MM.1S (cell line): ENCODE measurements around the gene CACNG7.

ENCODE experiments used
- DNase-seq: peaks from one replicate; pipeline ENCODE4 v3.0.0-alpha.2; 2015
- H2AFZ ChIP-seq: fragments of 300-600 bp; sonication (generic); 2 replicates; pipeline ENCODE4 v1.6.0; 2016; ENCODE audit warnings: antibody characterized with exemption, low read length
- H3F3A ChIP-seq: fragments of 300-600 bp; sonication (generic); 2 replicates; pipeline ENCODE4 v1.6.1; 2016; ENCODE audit warnings: mild to moderate bottlenecking, antibody characterized with exemption, low read length, moderate library complexity, mixed read lengths; ENCODE audit not compliant: insufficient read depth
- H3K27ac ChIP-seq: fragments of 300-600 bp; sonication (generic); 2 replicates; pipeline ENCODE4 v1.5.1; 2016; ENCODE audit warnings: mild to moderate bottlenecking, low read length
- H3K27me3 ChIP-seq: fragments of 300-600 bp; sonication (generic); replicated peaks from 2 replicates; pipeline ENCODE4 v1.6.0; 2016; ENCODE audit warnings: low read length; ENCODE audit not compliant: insufficient read depth
- H3K36me3 ChIP-seq: fragments of 300-600 bp; sonication (generic); replicated peaks from 2 replicates; pipeline ENCODE4 v1.6.1; 2016; ENCODE audit warnings: mild to moderate bottlenecking, low read length, mixed read lengths; ENCODE audit not compliant: insufficient read depth
- H3K4me1 ChIP-seq: fragments of 300-600 bp; sonication (generic); 2 replicates; pipeline ENCODE4 v1.6.1; 2016; ENCODE audit warnings: low read length, mixed read lengths
- H3K4me2 ChIP-seq: fragments of 300-600 bp; sonication (generic); 2 replicates; pipeline ENCODE4 v1.6.0; 2016; ENCODE audit warnings: low read depth, low read length
- H3K4me3 ChIP-seq: fragments of 300-600 bp; sonication (generic); 2 replicates; pipeline ENCODE4 v1.5.1; 2016; ENCODE audit warnings: low read length, mixed read lengths
- H3K79me2 ChIP-seq: fragments of 300-600 bp; sonication (generic); 2 replicates; pipeline ENCODE4 v1.6.1; 2016; ENCODE audit warnings: mixed run types, low read length, mixed read lengths
- H3K9ac ChIP-seq: fragments of 300-600 bp; sonication (generic); 2 replicates; pipeline ENCODE4 v1.6.1; 2016; ENCODE audit warnings: low read length, mixed read lengths
- H3K9me2 ChIP-seq: fragments of 300-600 bp; sonication (generic); replicated peaks from 2 replicates; pipeline ENCODE4 v1.6.1; 2016; ENCODE audit warnings: mild to moderate bottlenecking, low read length, mixed read lengths; ENCODE audit not compliant: insufficient read depth
- H3K9me3 ChIP-seq: fragments of 300-600 bp; sonication (generic); replicated peaks from 2 replicates; pipeline ENCODE4 v1.6.1; 2016; ENCODE audit warnings: mild to moderate bottlenecking, low read length, mixed read lengths; ENCODE audit not compliant: insufficient read depth
- H4K20me1 ChIP-seq: fragments of 300-600 bp; sonication (generic); 2 replicates; pipeline ENCODE4 v1.6.1; 2016; ENCODE audit warnings: mild to moderate bottlenecking, low read length, moderate library complexity, mixed read lengths; ENCODE audit not compliant: insufficient read depth
- EZH2 ChIP-seq: fragments of 300-600 bp; sonication (generic); optimal IDR thresholded peaks from 2 replicates; pipeline ENCODE3; 2017; ENCODE audit warnings: low read depth, mild to moderate bottlenecking, antibody characterized with exemption, low read length, mixed read lengths
- EZH2phosphoT487 ChIP-seq: fragments of 300-600 bp; sonication (generic); IDR thresholded peaks from 2 replicates; pipeline ENCODE4 v1.6.1; 2018; ENCODE audit warnings: antibody characterized with exemption, low read length
- TF ChIP-seq, protein P1 (sequence below): fragments of 300-600 bp; sonication (generic); IDR thresholded peaks from 2 replicates; pipeline ENCODE4 v1.5.1; 2016; ENCODE audit warnings: antibody characterized with exemption, low read length, mixed read lengths

The CACNG7 gene

DNA sequence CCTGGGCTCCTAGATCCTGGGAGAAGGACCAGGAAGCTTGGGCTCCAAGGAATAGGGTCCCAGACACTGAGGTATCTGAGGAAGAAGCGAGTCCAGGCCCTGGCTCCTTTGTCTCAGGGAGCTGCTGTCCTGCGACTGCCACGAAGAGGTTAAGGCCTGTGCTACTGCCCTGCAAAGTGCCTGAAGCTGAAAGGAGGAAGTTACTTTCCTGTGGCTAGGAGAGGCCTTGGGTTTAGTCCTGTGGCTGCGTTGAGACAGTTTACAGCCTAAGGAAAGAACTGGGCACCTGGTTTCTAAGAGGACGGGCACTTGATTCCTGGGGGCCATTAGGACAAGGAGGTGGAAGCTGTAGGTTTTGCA, 38.6 kb upstream of the CACNG7 start:
- Histone ChIP-seq H2AFZ (no peak overlapping the region), H3K79me2 (no peaks in the 10 kb centered on the region), H3K9ac (no peak overlapping the region), H3K36me3 (no peaks in the 10 kb centered on the region), H3K4me1 (no peaks in the 10 kb centered on the region), H4K20me1 (no peaks in the 10 kb centered on the region), H3K4me2 (no peak overlapping the region), H3K9me3 (no peaks in the 10 kb centered on the region), H3F3A (no peaks in the 10 kb centered on the region), H3K4me3 (no peak overlapping the region), H3K27ac (no peak overlapping the region), H3K27me3 (peaks cover 4% of the 10 kb centered on the region; the same call in 1 of the 2 replicates), H3K9me2 (no peaks in the 10 kb centered on the region)
- DNase-seq = no peak
- TF ChIP-seq EZH2phosphoT487 (no peak), EZH2 (no peak)
- TF ChIP-seq, protein P1, sequence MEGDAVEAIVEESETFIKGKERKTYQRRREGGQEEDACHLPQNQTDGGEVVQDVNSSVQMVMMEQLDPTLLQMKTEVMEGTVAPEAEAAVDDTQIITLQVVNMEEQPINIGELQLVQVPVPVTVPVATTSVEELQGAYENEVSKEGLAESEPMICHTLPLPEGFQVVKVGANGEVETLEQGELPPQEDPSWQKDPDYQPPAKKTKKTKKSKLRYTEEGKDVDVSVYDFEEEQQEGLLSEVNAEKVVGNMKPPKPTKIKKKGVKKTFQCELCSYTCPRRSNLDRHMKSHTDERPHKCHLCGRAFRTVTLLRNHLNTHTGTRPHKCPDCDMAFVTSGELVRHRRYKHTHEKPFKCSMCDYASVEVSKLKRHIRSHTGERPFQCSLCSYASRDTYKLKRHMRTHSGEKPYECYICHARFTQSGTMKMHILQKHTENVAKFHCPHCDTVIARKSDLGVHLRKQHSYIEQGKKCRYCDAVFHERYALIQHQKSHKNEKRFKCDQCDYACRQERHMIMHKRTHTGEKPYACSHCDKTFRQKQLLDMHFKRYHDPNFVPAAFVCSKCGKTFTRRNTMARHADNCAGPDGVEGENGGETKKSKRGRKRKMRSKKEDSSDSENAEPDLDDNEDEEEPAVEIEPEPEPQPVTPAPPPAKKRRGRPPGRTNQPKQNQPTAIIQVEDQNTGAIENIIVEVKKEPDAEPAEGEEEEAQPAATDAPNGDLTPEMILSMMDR = no peak

DNA sequence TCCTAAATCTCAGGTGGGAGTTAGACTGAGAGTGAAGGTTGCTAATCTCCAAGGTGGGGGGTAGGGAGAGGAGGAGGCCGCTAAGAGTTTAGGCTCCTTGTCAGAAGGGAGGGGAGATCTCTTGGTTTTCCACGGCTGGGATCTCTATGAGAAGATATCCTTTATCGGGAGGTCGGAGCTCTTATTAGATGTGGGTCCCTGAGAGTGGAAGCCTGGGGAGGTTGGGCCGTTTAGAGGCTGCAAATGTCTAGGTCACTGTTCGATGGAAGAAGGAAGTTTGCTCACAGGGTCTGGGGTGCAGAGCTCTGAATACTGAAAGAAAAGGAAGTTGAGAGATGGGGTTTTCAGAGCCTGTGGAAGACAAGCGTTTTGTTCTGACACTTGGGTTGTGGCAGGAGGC, 37.6 kb upstream of the CACNG7 start:
- Histone ChIP-seq H3K27me3 (no peaks in the 10 kb centered on the region; the same call in 1 of the 2 replicates), H3K4me2 (no peak overlapping the region)

DNA sequence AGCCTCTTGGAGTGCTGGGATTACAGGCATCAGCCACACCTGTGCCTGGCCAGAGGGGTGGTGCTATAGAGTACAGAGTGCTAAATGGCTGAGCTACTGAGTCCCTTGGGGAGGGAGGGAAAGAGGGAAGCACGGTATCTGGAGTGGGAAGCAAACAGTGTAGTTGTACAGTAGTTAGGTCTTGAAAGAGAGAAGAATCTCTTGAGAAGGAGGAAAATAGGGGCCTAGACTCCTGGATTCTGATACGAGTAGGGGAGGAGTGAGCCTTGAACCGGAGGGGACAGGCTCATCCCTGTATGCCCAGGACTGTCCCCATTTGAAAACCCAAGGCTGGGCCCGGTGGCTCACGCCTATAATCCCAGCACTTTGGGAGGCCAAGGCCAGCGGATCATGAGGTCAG, 36.3 kb upstream of the CACNG7 start:
- Histone ChIP-seq H3F3A (no peaks in the 10 kb centered on the region), H3K36me3 (no peaks in the 10 kb centered on the region), H3K4me2 (no peak overlapping the region), H3K27ac (no peak overlapping the region), H3K4me1 (no peaks in the 10 kb centered on the region), H3K4me3 (no peak overlapping the region), H3K9ac (no peak overlapping the region), H4K20me1 (no peaks in the 10 kb centered on the region), H3K9me3 (no peaks in the 10 kb centered on the region), H2AFZ (no peak overlapping the region), H3K79me2 (no peaks in the 10 kb centered on the region), H3K9me2 (no peaks in the 10 kb centered on the region), H3K27me3 (no peaks in the 10 kb centered on the region; the same call in 1 of the 2 replicates)
- no peak for DNase-seq
- no peak for TF ChIP-seq EZH2phosphoT487
- TF ChIP-seq, protein P1 = no peak
- no peak for TF ChIP-seq EZH2

More for the DNA sequence above, 37.6 kb upstream of the CACNG7 start:
- no peak for DNase-seq
- TF ChIP-seq EZH2phosphoT487 (no peak), EZH2 (no peak)
- TF ChIP-seq, protein P1 = no peak
- no peak overlapping the region for H3K9ac ChIP-seq
- H3K36me3 ChIP-seq = no peaks in the 10 kb centered on the region
- no peaks in the 10 kb centered on the region for H3K79me2 ChIP-seq
- no peaks in the 10 kb centered on the region for H3F3A ChIP-seq
- H4K20me1 ChIP-seq = no peaks in the 10 kb centered on the region
- H3K9me3 ChIP-seq = no peaks in the 10 kb centered on the region
- no peaks in the 10 kb centered on the region for H3K4me1 ChIP-seq
- no peaks in the 10 kb centered on the region for H3K9me2 ChIP-seq
- H3K27ac ChIP-seq = no peak overlapping the region
- H2AFZ ChIP-seq = no peak overlapping the region
- no peak overlapping the region for H3K4me3 ChIP-seq
